ENCODE results near the gene POLR2E.

GRCh38 chr19:1105873-1106840 lies 11.0 kb upstream of the POLR2E start:
- TF ChIP-seq, protein P1, sequence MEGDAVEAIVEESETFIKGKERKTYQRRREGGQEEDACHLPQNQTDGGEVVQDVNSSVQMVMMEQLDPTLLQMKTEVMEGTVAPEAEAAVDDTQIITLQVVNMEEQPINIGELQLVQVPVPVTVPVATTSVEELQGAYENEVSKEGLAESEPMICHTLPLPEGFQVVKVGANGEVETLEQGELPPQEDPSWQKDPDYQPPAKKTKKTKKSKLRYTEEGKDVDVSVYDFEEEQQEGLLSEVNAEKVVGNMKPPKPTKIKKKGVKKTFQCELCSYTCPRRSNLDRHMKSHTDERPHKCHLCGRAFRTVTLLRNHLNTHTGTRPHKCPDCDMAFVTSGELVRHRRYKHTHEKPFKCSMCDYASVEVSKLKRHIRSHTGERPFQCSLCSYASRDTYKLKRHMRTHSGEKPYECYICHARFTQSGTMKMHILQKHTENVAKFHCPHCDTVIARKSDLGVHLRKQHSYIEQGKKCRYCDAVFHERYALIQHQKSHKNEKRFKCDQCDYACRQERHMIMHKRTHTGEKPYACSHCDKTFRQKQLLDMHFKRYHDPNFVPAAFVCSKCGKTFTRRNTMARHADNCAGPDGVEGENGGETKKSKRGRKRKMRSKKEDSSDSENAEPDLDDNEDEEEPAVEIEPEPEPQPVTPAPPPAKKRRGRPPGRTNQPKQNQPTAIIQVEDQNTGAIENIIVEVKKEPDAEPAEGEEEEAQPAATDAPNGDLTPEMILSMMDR (IDR thresholded peaks at IDR 0.05) = no peak
- no peak for TF ChIP-seq POLR2A (IDR thresholded peaks at IDR 0.05)

Data from body of pancreas (tissue), 4 donors.